GM18526 (cell line): ENCODE data around the gene CDC42BPB.

Experiments
- POLR2A ChIP-seq: IDR thresholded peaks from 3 replicates; pipeline ENCODE4 v1.6.1; 2011; ENCODE audit not compliant: insufficient read length; ENCODE audit errors: extremely low read depth

CDC42BPB gene

DNA sequence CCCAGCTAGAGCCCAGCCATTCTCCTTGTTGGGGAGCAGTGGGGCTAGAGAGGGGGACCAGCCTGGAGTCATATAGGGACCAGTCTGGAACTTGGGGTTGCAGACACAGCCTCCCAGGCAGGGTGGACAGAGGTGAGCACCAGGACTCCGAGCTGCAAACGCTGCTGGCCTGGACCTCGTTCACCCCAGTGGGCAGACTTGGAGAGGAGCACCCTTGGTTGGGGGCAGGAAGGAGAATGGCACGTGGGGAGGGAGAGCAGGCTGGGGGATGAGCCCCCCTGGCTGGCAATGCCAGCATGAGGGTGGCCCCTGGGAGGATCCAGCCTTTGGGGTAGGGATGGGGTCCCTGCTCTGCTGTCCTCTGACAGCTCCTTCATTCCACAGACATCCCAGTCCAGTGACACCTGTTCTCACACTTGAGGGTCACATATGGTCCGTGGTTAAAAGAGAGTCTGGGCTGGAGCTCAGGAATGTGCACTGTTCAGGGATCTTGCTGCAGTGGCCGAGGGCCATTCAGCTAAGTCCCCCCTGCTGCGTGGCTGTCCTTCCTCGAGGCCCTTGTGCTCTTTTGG is 29.5 kb upstream of the CDC42BPB start:
- TF ChIP-seq POLR2A, result no peak

DNA sequence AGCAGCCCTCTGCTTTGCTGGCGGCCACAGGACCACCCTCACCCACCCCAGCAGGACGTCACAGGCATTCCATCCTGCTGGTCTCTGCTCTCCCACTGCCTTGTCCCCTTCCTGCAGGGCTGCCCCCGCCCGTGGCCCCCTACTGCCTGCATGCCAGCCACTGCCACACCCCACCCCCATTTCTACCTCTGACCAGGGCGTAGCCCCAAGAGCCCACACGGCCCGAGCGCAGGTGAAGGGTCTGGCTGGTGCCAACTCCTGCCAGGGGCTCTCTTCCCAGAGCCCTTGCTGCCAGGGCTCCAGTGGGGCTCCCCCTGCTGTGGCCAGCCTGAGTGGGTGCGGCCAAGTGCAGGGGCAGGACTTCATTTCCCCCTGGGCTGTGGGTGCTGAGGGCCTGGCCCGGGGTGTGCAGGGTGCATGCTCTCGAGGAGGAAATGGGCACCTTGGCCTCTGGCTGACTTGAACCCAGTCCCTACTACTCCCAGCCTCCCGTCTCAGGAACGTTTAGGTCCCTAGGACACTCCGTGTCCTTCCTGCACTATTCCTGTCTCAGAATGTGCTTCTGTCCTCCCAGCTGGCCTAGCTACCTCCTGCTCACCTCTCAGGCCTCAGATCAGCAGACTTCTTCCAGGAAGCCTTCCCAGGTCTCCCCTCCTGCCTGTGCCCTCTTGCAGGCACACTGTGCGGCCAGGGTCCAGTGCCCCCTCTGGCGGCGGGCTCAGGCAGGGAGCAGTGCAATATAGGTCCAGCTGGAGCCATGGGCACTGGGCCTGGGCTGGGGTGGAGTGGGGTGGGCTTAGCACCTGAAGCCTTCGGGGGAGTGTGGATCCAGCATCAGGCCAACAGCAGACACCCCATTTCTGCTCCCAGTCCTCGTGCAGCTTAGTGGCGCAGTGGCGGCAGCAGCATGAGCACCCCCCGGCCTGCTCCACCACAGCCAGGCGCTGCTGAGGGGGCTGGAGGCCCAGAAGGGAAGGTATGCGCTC is 28.1 kb upstream of the CDC42BPB start:
- no peak for TF ChIP-seq POLR2A

DNA sequence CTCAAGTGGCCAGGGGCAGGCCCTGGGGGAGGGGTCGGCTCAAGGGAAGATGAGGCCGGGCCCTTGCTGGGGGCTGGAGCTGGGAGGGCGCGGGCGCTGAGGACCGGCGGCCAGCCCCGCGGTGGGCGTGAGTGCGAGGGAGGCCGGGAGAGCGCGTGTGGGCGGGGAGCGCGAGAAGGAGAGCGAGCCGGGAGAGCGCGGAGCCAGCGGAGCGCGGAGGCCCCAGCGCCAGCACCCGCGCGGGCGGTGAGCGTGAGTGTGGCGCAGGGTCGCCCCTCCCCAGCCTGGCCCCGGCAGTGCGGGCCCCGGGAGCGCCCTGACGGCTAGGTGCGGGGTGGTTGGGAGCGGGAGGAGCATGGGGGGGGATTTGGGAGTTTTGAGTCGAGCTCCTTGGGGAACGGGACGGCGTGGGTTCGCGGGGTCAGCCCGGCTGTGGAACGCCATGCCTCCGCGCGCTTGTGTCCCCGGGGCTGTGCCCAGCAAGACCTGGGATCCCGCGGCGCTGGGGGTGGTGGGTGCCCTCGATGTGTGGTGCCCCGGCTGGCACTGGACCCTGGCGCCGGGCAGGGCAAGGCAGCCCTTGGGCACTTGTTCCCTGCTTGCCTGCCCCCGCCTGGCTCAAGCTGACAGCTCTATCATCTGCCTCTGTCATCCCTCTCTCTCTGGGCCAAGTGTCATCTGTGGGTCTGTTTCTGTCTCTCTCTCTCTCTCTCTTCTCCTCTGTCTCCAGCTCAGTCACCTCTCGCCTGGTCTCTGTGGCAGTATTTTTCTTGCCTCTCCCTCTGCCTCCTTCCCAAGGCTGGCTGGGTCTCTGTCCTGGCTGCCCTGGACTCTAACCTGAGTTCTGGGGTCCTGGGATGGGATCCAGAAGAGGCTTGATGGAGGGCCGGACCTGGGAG is 26.9 kb upstream of the CDC42BPB start, which contains the start of gene LBHD2:
TSS of gene LBHD2 (plus strand) at position 190 of the 899 bp plus-strand sequence. CDS start 1,803 bp downstream, outside the sequence.
- TF ChIP-seq POLR2A, result no peak

DNA sequence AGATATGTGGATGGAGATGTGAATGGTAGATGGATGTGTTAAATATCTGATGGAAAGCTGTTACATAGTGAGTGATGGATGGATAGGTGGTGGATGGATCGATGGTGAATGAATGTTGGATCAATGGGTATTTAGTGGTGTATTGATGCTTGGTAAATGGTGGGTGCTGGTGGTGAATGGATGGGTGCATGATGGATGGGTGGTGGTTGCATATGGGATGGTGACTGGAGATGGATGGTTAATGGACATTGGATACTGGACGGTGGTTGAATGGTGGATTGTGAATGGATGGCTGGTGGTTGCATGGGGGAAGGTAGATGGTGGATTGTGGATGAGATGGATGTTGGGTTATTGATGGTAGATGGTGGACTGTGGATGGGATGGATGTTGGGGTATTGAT is 24.6 kb upstream of the CDC42BPB start:
- no peak for TF ChIP-seq POLR2A

DNA sequence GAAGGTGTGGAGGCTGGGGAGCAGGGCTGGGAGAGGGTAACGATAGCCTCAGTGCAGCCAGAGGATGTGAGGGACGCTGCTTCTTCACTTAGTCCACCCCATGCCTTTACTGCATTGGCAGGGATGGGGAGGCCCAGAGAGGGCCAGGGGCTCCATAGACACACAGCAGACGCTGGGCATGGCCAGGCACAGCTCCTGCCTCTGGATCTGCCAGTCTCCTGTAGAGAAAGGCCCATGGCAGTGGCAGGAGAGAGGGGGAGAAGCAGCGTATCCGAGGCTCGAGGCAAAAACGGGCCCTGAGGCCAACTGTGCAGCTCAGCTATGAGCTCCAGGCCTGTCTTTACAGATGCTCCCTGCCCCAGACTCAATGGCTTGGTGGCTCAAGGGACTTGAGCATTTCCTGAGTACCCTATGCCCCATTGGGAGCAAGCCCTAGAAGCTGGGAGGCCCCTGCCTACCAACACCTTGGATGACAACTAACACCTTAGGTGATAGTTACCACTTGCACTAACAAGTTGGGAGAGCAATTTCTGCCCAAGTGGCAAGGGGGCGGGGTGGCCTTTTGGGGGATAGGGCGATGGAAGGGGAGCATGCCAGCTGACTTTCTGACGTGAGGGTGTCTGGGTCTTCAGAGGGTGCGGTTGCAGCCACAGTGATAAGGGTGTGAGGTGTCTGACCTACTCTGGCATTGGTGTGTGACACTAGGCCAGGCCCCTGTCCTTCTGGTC is 21.7 kb upstream of the CDC42BPB start:
- no peak for TF ChIP-seq POLR2A

DNA sequence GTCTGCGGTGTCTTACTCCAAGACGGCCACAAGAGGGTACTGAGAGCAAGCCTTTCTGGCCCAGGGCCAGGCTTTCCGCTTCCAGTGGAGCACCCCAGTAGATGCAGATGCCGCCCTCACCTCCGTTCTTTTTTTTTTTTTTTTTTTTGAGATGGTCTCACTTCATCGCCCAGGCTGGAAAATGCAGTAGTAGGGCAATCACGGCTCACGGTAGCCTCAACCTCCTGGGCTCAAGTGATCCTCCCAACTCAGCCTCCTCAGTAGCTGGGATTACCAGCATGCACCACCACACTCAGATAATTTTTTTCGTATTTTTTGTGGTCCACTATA is 21.0 kb upstream of the CDC42BPB start:
- no peak for TF ChIP-seq POLR2A

DNA sequence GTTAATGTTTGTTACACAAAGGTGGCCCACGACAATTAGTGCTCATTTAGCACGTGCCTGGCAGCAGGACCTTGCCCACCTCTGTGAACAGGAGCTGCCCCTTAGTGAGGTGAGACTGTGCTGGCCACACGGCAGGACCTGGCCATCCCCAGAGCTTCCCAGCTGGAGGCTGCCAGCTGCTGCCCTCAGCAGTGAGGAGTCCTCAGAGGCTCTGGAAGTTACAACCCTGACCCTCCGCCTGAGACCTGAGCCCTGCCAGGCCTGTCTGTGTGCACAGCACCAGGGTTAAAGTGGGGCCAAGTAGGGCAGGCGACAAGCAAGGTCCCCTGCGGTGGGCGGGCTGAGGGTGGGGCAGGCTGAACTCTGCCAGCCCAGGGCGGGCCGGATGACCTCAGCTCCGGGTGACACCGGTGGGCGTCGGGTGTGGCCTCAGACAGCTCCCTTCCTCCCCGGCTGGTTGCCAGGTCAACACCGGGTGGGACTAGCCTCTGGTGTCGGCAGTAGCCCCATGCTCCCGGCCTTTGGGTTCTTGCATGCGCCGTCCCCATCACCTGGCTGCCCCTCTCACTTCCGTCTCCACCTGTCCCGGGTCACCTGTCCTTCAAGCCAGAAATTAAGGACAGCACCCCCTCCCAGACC is 17.5 kb upstream of the CDC42BPB start:
- TF ChIP-seq POLR2A, result no peak

DNA sequence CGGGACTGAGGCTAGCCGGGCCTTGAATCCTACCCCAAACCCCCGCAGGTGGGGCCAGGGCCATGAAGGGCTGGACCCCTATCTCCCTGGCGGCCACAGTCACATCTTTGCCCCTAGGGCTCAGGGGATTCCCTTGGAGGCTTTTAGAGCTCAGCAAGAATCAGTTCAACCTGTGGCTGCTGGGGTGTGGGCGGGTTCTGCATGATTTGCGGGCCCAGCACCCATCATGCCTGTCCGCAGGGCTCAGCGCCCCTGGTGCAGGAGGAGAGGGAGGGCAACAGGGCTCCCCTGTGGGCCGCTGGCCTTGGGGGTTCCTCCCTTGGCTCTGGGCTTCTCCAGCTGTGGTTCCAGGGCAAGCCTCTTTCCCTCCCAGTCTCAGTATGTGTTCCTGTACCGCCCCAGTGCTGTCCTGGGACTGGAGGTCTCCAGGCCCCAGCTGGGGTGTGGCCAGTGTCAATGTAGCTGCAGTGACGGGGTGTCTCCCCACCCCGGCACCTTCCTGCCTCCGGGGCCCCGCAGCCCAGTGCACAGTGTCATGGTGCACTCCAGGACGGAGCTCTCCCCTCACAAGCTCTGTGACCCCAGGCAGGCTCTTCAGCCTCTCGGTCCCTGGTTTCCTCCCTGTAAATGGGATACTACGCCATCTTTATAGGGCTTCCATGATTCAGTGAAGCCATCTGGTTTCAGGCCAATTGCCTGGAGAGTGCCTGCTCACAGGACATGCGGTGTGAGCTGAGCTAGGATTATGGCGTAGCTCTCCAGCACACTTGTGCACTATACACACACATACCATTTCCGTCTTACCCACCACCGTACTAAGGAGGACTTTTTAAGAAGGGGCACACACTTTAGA is 16.8 kb upstream of the CDC42BPB start:
- TF ChIP-seq POLR2A, result no peak

DNA sequence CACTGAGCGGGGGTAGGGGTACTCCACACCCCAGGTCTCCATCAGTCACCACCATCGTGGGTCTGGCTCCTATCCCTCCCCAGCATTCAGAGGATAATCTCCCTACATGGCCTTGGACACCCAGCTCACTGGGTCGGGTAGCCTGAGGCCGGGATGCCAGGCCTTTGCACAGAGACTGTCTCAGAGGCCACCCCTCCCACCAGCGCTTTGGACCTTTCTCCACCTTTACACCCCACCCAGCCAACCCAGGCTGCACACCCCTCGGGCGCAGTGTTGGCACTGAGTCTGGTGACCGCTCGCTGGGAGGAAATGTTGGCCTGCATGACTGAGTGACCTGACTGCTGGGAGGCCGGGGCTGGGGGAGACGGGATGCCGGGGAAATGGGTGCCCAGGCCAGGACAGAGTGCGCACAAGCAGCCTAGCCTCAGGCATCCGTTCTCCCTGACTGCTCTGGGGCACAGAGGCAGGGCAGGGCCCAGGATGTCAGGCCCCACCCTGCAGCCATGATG is 16.1 kb upstream of the CDC42BPB start:
- TF ChIP-seq POLR2A, result no peak

DNA sequence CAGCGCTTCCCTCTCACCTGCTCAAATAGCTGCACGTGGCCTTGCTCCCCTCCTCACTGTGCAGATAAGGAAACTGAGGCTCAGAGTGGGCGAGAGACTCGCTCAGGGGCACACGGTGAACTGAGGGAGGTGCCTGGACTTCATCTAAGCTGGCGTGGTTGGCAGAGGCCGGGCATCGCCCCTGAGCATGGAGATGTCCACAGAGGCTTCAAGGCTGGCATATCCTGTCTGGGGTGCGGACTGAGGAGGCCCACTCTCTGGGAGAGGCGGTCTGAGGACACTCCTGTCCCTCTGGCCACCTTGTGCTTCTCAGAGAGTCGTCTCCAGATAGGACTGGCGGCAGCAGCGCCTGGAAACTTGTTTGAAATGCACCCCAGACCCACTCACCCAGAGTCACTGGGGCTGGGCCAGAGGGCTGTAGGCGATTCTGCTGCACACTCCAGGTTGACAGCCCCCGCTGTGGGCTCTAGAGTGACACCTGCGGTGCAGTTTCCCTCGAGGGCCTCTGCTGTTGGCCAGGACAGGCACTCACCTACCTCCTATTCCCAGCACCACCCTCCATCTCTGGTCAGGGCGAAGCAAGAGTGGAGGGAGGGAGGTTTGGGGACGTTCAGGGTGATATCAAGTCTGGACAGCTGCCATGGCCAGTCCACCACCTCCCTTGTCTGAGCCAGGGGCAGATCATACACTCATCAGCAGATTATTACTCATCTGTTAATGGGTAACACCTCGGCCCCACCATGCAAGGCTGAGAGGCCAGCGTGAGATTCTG is 15.4 kb upstream of the CDC42BPB start:
- no peak for TF ChIP-seq POLR2A

DNA sequence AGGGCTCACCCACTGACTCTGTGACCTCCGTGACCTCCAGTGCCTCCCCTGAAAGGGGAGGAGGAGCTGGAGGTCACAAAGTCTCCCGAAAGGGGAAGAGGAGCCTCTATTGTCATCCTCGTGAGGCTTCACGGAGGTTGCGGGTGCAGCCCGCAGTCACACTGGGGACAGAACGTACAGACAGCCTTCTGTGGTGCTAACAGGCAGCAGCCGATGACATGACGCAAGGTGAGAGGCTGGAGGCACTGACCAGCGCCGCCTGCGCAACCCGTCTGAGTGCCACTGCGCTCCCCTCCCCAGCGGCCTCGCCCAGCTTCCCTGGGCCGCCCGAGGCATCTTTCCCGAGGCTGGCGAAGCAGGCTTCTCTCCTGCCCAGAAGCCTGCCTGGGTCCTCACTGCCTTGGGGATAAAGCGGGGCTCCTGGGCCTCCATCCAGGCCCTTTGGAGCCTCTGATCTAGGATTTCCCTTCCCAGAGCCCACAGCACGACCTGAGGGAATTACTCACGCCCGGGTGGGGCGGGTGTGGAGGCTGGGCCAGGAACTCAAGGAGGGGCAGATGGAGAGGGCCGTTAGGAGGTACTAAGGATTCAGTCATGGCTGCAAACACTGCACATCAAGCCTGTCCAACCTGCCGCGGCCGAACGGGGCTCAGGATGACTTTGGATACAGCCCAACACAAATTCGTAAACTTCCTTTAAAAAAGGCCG is 14.3 kb upstream of the CDC42BPB start:
- no peak for TF ChIP-seq POLR2A

DNA sequence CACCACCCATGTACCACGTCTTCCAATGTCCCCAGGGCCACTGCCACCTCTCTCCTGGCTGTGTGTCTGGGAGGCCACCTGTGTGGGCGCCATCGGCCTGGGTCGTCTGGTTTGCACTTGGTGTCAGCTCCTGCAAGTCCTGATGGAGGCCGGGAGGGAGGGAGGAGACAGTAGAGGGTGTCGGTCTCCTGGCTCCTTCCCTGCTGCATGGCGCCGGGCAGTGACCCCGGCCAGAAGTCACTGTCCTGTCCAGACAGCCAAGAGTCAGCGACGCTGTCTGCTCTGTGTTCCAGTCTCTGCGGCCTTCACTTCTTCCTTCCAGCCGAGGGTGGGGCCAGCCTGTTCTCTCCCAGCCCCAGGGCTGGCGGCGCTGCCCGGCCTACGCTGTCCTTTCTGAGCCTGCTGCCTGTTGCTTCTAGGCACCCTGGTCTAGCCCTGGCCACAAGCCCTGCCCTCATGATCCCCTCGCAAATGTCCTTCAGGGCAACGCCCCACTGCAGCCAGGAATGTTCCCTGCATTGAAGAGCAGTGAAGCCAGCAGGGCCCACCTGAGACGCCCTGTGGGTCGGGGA is 13.7 kb upstream of the CDC42BPB start:
- TF ChIP-seq POLR2A, result no peak
